H9 (cell line): Measurements from ENCODE around the gene HS3ST6. TPM values are rescaled to one million over a fixed set of nuclear protein-coding genes. Genes with fewer than 3 reads are reported as not detected.

Experiments used
- DNase-seq: peaks from one replicate; pipeline ENCODE4 v3.0.0-alpha.2; 2017
- H2AFZ ChIP-seq: one replicate; pipeline ENCODE4 v1.6.1; 2013; ENCODE audit warnings: mild to moderate bottlenecking, low read length, control low read depth, moderate library complexity
- H2AK5ac ChIP-seq: 2 replicates; pipeline ENCODE4 v1.6.1; 2013; ENCODE audit warnings: low read length, control low read depth, mixed read lengths; ENCODE audit not compliant: insufficient read length
- H2BK120ac ChIP-seq: one replicate; pipeline ENCODE4 v1.6.1; 2013; ENCODE audit warnings: low read depth, mild to moderate bottlenecking, low read length, control low read depth, inconsistent platforms; ENCODE audit not compliant: poor library complexity, severe bottlenecking
- H2BK12ac ChIP-seq: 2 replicates; pipeline ENCODE4 v1.6.1; 2013; ENCODE audit warnings: low read length, control low read depth, mixed read lengths, low read depth; ENCODE audit not compliant: insufficient read length
- H2BK15ac ChIP-seq: 2 replicates; pipeline ENCODE4 v1.6.1; 2013; ENCODE audit warnings: low read depth, low read length, control low read depth
- H2BK20ac ChIP-seq: one replicate; pipeline ENCODE4 v1.6.1; 2013; ENCODE audit warnings: low read depth, mild to moderate bottlenecking, low read length, control low read depth, inconsistent platforms; ENCODE audit not compliant: poor library complexity, severe bottlenecking
- H2BK5ac ChIP-seq: 2 replicates; pipeline ENCODE4 v1.6.1; 2013; ENCODE audit warnings: low read length, control low read depth, mixed read lengths; ENCODE audit not compliant: insufficient read length
- H3K14ac ChIP-seq: 2 replicates; pipeline ENCODE4 v1.6.1; 2013; ENCODE audit warnings: low read length, control low read depth; ENCODE audit not compliant: insufficient read depth
- H3K18ac ChIP-seq: 2 replicates; pipeline ENCODE4 v1.6.1; 2013; ENCODE audit warnings: low read depth, mild to moderate bottlenecking, mixed read lengths, low read length, control low read depth; ENCODE audit not compliant: insufficient read length
- H3K23ac ChIP-seq: 2 replicates; pipeline ENCODE4 v1.6.1; 2013; ENCODE audit warnings: low read length, control low read depth, mixed read lengths, low read depth; ENCODE audit not compliant: insufficient read length
- H3K23me2 ChIP-seq: 2 replicates; pipeline ENCODE4 v1.6.1; 2013; ENCODE audit warnings: low read depth, mild to moderate bottlenecking, mixed read lengths, low read length, control low read depth; ENCODE audit not compliant: insufficient read length, poor library complexity, severe bottlenecking
- H3K27ac ChIP-seq: 2 replicates; pipeline ENCODE4 v1.5.1; 2013; ENCODE audit warnings: low read length, control low read depth, mixed read lengths, low read depth; ENCODE audit not compliant: insufficient read length
- H3K27me3 ChIP-seq: 2 replicates; pipeline ENCODE4 v1.6.1; 2013; ENCODE audit warnings: low read length, control low read depth, inconsistent platforms; ENCODE audit not compliant: insufficient read depth
- H3K4ac ChIP-seq: 2 replicates; pipeline ENCODE4 v1.6.1; 2013; ENCODE audit warnings: low read depth, mild to moderate bottlenecking, control low read depth, inconsistent platforms, low read length, moderate library complexity
- H3K4me1 ChIP-seq: 2 replicates; pipeline ENCODE4 v1.6.1; 2013; ENCODE audit warnings: low read length, control low read depth, inconsistent platforms; ENCODE audit not compliant: insufficient read depth
- H3K4me2 ChIP-seq: 2 replicates; pipeline ENCODE4 v1.6.1; 2013; ENCODE audit warnings: low read length, control low read depth, mixed read lengths; ENCODE audit not compliant: insufficient read length, insufficient read depth
- H3K56ac ChIP-seq: 2 replicates; pipeline ENCODE4 v1.6.1; 2013; ENCODE audit warnings: low read depth, mild to moderate bottlenecking, mixed read lengths, low read length, control low read depth; ENCODE audit not compliant: insufficient read length
- H3K79me1 ChIP-seq: 2 replicates; pipeline ENCODE4 v1.6.1; 2013; ENCODE audit warnings: low read depth, mild to moderate bottlenecking, moderate library complexity, low read length, control low read depth, inconsistent platforms; ENCODE audit not compliant: insufficient read depth, poor library complexity, severe bottlenecking
- H3K79me2 ChIP-seq: 2 replicates; pipeline ENCODE4 v1.6.1; 2013; ENCODE audit warnings: low read length, control low read depth, inconsistent platforms; ENCODE audit not compliant: insufficient read depth
- H3K9ac ChIP-seq: 2 replicates; pipeline ENCODE4 v1.6.1; 2013; ENCODE audit warnings: low read length, control low read depth, mixed read lengths; ENCODE audit not compliant: insufficient read length; ENCODE audit errors: extremely low read depth
- H3K9me3 ChIP-seq: one replicate; pipeline ENCODE4 v1.6.1; 2013; ENCODE audit warnings: low read depth, low read length, inconsistent platforms; ENCODE audit not compliant: control insufficient read depth
- H3T11ph ChIP-seq: one replicate; pipeline ENCODE4 v1.6.1; 2013; ENCODE audit warnings: mild to moderate bottlenecking, low read length, control low read depth, inconsistent platforms
- H4K20me1 ChIP-seq: one replicate; pipeline ENCODE4 v1.6.1; 2013; ENCODE audit not compliant: control insufficient read depth, insufficient read length, insufficient read depth
- H4K5ac ChIP-seq: 2 replicates; pipeline ENCODE4 v1.6.1; 2013; ENCODE audit warnings: low read depth, mild to moderate bottlenecking, mixed read lengths, low read length, control low read depth; ENCODE audit not compliant: insufficient read length
- H4K8ac ChIP-seq: replicated peaks from 2 replicates; pipeline ENCODE4 v1.6.1; 2013; ENCODE audit warnings: low read length, control low read depth, mixed read lengths, low read depth; ENCODE audit not compliant: insufficient read length
- H4K91ac ChIP-seq: 2 replicates; pipeline ENCODE4 v1.6.1; 2013; ENCODE audit warnings: low read depth, mild to moderate bottlenecking, moderate library complexity, mixed read lengths, low read length, control low read depth; ENCODE audit not compliant: insufficient read length
- H3K27ac Mint-ChIP-seq, 3 experiments: 2 replicates in 2 of 3; 3 replicates in 1 of 3; pipeline ENCODE4 v1.8.0; 2020 to 2021; ENCODE audit warnings: mixed read lengths in 3 of 3, mild to moderate bottlenecking in 1 of 3, moderate library complexity in 1 of 3
- H3K27me3 Mint-ChIP-seq: 2 replicates; pipeline ENCODE4 v1.8.0; 2021; ENCODE audit warnings: low read depth, mild to moderate bottlenecking, moderate library complexity, mixed read lengths
- H3K36me3 Mint-ChIP-seq, 3 experiments: 2 replicates in 2 of 3; 3 replicates in 1 of 3; pipeline ENCODE4 v1.8.0; 2020 to 2021; ENCODE audit warnings: low read depth in 3 of 3, mixed read lengths in 3 of 3; ENCODE audit not compliant: insufficient read depth in 1 of 3
- H3K4me1 Mint-ChIP-seq, 2 experiments: 2 replicates each; pipeline ENCODE4 v1.8.0; 2020; ENCODE audit warnings: mixed read lengths in 2 of 2
- H3K4me3 Mint-ChIP-seq, 2 experiments: 2 replicates in 1 of 2; 3 replicates in 1 of 2; pipeline ENCODE4 v1.8.0; 2020 to 2021; ENCODE audit warnings: mild to moderate bottlenecking in 2 of 2, mixed read lengths in 2 of 2, moderate library complexity in 1 of 2
- H3K9me3 Mint-ChIP-seq, 2 experiments: 2 replicates in 1 of 2; 3 replicates in 1 of 2; pipeline ENCODE4 v1.8.0; 2020; ENCODE audit warnings: mild to moderate bottlenecking in 2 of 2, mixed read lengths in 2 of 2, moderate library complexity in 1 of 2
- WGBS: extraction: QIAGEN DNeasy Blood & Tissue Kit; methylation state at CpG from one replicate; pipeline ENCODE4 v1.1.7; 2013; ENCODE audit warnings: missing lambda C conversion rate, low lambda C conversion rate, mixed read lengths; ENCODE audit not compliant: insufficient read length; ENCODE audit errors: extremely low coverage; 5-methylcytosine and 5-hydroxymethylcytosine counted together
- total RNA-seq: library from RNA; stranded (reverse); gene quantifications from 2 replicates; pipeline ENCODE4 v1.2.1, GENCODE V29; 2021
- TF ChIP-seq, protein P1 (sequence below): fragments of 200-600 bp; sonication (generic); conservative IDR thresholded peaks from 3 replicates; pipeline ENCODE4 v1.8.0; 2021; ENCODE audit warnings: antibody characterized with exemption, mild to moderate bottlenecking

The HS3ST6 gene
- total RNA-seq, 1 experiment from 2014 or later, result not detected

DNA sequence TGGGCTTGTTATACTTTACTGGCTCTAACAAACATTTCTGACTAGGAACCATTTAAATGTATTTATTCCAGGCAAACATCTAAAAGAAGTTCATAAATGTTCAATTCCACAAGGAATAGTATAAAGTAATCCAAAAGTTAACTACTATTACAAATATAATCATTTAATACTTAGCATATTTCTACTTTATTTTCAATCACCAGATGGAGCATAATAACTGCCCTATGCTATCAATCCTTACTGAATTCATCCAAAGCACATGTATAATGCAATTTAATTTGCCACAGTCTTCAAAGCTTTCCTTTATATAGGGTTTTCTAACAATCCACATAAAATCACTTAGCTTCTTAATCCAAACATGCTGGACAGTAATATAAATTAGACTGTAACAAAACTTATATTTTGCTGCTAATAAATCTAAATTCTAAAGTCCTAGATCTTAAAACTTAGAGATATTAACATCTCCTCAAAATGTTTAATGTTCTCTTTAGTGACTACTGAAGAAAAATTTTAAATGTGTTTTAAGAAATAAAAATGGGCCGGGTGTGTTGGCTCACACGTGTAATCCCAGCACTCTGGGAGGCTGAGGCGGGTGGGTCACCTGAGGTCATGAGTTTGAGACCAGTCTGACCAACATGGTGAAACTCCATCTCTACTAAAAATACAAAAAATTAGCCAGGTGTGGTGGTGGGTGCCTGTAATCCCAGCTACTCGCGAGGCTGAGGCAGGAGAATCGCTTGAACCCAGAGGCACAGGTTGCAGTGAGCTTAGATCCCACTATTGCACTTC lies 52.1 kb downstream of the HS3ST6 start:
- Histone ChIP-seq H3K23me2 (no peaks in the 10 kb centered on the region), H4K20me1 (no peaks in the 10 kb centered on the region), H3K79me1 (no peaks in the 10 kb centered on the region), H2BK15ac (no peak overlapping the region), H3K9me3 (no peaks in the 10 kb centered on the region), H3K4me1 (no peaks in the 10 kb centered on the region), H2BK120ac (no peak overlapping the region), H3K4ac (no peak overlapping the region), H3K27me3 (no peaks in the 10 kb centered on the region), H3K79me2 (no peaks in the 10 kb centered on the region), H3K4me2 (no peak overlapping the region), H2BK20ac (no peak overlapping the region), H2AK5ac (no peak overlapping the region), H2BK5ac (no peak overlapping the region), H4K8ac (no peak overlapping the region), H2AFZ (no peak overlapping the region), H3K9ac (no peak overlapping the region), H3T11ph (no peak overlapping the region), H4K5ac (no peak overlapping the region), H3K18ac (no peak overlapping the region), H2BK12ac (no peak overlapping the region), H3K27ac (no peak overlapping the region), H3K14ac (no peak overlapping the region), H4K91ac (no peak overlapping the region), H3K23ac (no peak overlapping the region), H3K56ac (no peak overlapping the region)
- H3K4me3 Mint-ChIP-seq, result no peak overlapping the region
- DNase-seq, result no peak
- no peaks in the 10 kb centered on the region for H3K4me1 Mint-ChIP-seq
- H3K9me3 Mint-ChIP-seq, result no peaks in the 10 kb centered on the region
- TF ChIP-seq, protein P1, sequence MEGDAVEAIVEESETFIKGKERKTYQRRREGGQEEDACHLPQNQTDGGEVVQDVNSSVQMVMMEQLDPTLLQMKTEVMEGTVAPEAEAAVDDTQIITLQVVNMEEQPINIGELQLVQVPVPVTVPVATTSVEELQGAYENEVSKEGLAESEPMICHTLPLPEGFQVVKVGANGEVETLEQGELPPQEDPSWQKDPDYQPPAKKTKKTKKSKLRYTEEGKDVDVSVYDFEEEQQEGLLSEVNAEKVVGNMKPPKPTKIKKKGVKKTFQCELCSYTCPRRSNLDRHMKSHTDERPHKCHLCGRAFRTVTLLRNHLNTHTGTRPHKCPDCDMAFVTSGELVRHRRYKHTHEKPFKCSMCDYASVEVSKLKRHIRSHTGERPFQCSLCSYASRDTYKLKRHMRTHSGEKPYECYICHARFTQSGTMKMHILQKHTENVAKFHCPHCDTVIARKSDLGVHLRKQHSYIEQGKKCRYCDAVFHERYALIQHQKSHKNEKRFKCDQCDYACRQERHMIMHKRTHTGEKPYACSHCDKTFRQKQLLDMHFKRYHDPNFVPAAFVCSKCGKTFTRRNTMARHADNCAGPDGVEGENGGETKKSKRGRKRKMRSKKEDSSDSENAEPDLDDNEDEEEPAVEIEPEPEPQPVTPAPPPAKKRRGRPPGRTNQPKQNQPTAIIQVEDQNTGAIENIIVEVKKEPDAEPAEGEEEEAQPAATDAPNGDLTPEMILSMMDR, result no peak
- no peaks in the 10 kb centered on the region for H3K36me3 Mint-ChIP-seq
- WGBS, result no CpG with 5 or more reads among the region's 6 CpGs
- no peak overlapping the region for H3K27ac Mint-ChIP-seq
- H3K27me3 Mint-ChIP-seq, result peaks cover 29% of the 10 kb centered on the region
